ENCODE data around the gene PCDHGB2.
"Not testable (repeated sequence)": the region's sequence is repeated elsewhere in the genome, so short reads cannot be mapped to it uniquely, and the experiment has no call there.

PCDHGB2 gene

GRCh38 chr5:141387557-141388311 is 27.9 kb downstream of the PCDHGB2 start, which contains the start of gene PCDHGB4:
Gene PCDHGB4, plus strand, starts transcription at chr5:141387698. Its CDS starts 187 bp downstream, at chr5:141387885.
- peak in 1 of 2 experiments; percentile 65 for DNase-seq (ENCODE audit: low read depth in 1 of 2, low spot score in 1 of 2)
- H3K27me3 ChIP-seq (ENCODE audit: insufficient read depth, poor library complexity, severe bottlenecking); H3K27ac ChIP-seq (replicated peaks): not testable (repeated sequence)
- H3K4me3 ChIP-seq (replicated peaks; ENCODE audit: insufficient read depth, low read length): peak within 1 kb of the TSS; percentile 37
- TF ChIP-seq CTCF (IDR thresholded peaks at IDR 0.05; ENCODE audit: insufficient read depth, low read length): peak; percentile 38

- Histone ChIP-seq H3K27ac (replicated peaks) (no peak overlapping the region), H3K27me3 (ENCODE audit: insufficient read depth, poor library complexity, severe bottlenecking) (no peaks in the 10 kb centered on the region), H3K4me3 (replicated peaks; ENCODE audit: insufficient read depth, low read length) (no peak overlapping the region)
- DNase-seq (ENCODE audit: low read depth in 1 of 2, low spot score in 1 of 2): no peak
- TF ChIP-seq REST (IDR thresholded peaks at IDR 0.05; ENCODE audit: insufficient replicate concordance, low read depth) (no peak), POLR2AphosphoS5 (IDR thresholded peaks at IDR 0.05; ENCODE audit: low read depth) (no peak)
Observed at GRCh38 chr5:141388661-141389060, 28.9 kb downstream of the PCDHGB2 start.

GRCh38 chr5:141389153-141390042 is 29.6 kb downstream of the PCDHGB2 start:
- DNase-seq (ENCODE audit: low read depth in 1 of 2, low spot score in 1 of 2): no peak
- H3K27ac ChIP-seq (replicated peaks): no peak overlapping the region

More at GRCh38 chr5:141389153-141390042, 29.6 kb downstream of the PCDHGB2 start:
- H3K4me3 ChIP-seq (replicated peaks; ENCODE audit: insufficient read depth, low read length): no peak overlapping the region
- no peaks in the 10 kb centered on the region for H3K27me3 ChIP-seq (ENCODE audit: insufficient read depth, poor library complexity, severe bottlenecking)
- TF ChIP-seq REST (IDR thresholded peaks at IDR 0.05; ENCODE audit: insufficient replicate concordance, low read depth) (no peak), SPI1 (IDR thresholded peaks at IDR 0.05; ENCODE audit: borderline replicate concordance, low read depth) (no peak), GABPA (IDR thresholded peaks at IDR 0.05; ENCODE audit: low read depth) (no peak), POLR2AphosphoS5 (IDR thresholded peaks at IDR 0.05; ENCODE audit: low read depth) (no peak), CTCF (IDR thresholded peaks at IDR 0.05; ENCODE audit: insufficient read depth, low read length) (no peak)

Data from HL-60 (cell line).